ENCODE results near the gene SORBS2.

The SORBS2 gene

GRCh38 chr4:185540487-185541120, 271.4 kb downstream of the SORBS2 start:
- peak overlapping the region; percentile 90 for H3K27ac ChIP-seq (ENCODE audit: low read length)
- no peaks in the 10 kb centered on the region for H3K9me3 ChIP-seq (ENCODE audit: control insufficient read depth in 2 of 2, low read length in 2 of 2)
- no peaks in the 10 kb centered on the region for H3K36me3 ChIP-seq (ENCODE audit: control insufficient read depth in 2 of 2, insufficient read depth in 2 of 2, low read length in 2 of 2)
- H3K9ac ChIP-seq (ENCODE audit: low read length in 2 of 2): no peak overlapping the region
- peaks cover 44% of the 10 kb centered on the region for H3K4me1 ChIP-seq (ENCODE audit: control insufficient read depth, insufficient read depth, low read length)
- H3K27me3 ChIP-seq (ENCODE audit: control insufficient read depth in 1 of 2, insufficient read depth in 2 of 2, low read length in 2 of 2): no peaks in the 10 kb centered on the region
- peak overlapping the region in 1 of 2 donors; percentile 15 for H3K4me3 ChIP-seq (ENCODE audit: low read length in 2 of 2)

- no peaks in the 10 kb centered on the region for H3K36me3 ChIP-seq (ENCODE audit: control insufficient read depth in 2 of 2, insufficient read depth in 2 of 2, low read length in 2 of 2)
- H3K4me1 ChIP-seq (ENCODE audit: control insufficient read depth, insufficient read depth, low read length): peaks cover 44% of the 10 kb centered on the region
- H3K27ac ChIP-seq (ENCODE audit: low read length): peak overlapping the region; percentile 90
- no peak overlapping the region for H3K4me3 ChIP-seq (ENCODE audit: low read length in 2 of 2)
- no peaks in the 10 kb centered on the region for H3K27me3 ChIP-seq (ENCODE audit: control insufficient read depth in 1 of 2, insufficient read depth in 2 of 2, low read length in 2 of 2)
- no peak overlapping the region for H3K9ac ChIP-seq (ENCODE audit: low read length in 2 of 2)
- no peaks in the 10 kb centered on the region for H3K9me3 ChIP-seq (ENCODE audit: control insufficient read depth in 2 of 2, low read length in 2 of 2)
Observed at GRCh38 chr4:185540040-185540439, 272.0 kb downstream of the SORBS2 start.

GRCh38 chr4:185538806-185539205, 273.2 kb downstream of the SORBS2 start:
- Histone ChIP-seq H3K36me3 (ENCODE audit: control insufficient read depth in 2 of 2, insufficient read depth in 2 of 2, low read length in 2 of 2) (no peaks in the 10 kb centered on the region), H3K27me3 (ENCODE audit: control insufficient read depth in 1 of 2, insufficient read depth in 2 of 2, low read length in 2 of 2) (no peaks in the 10 kb centered on the region), H3K4me3 (ENCODE audit: low read length in 2 of 2) (no peak overlapping the region), H3K4me1 (ENCODE audit: control insufficient read depth, insufficient read depth, low read length) (peaks cover 44% of the 10 kb centered on the region), H3K9me3 (ENCODE audit: control insufficient read depth in 2 of 2, low read length in 2 of 2) (no peaks in the 10 kb centered on the region), H3K27ac (ENCODE audit: low read length) (no peak overlapping the region), H3K9ac (ENCODE audit: low read length in 2 of 2) (no peak overlapping the region)

- Histone ChIP-seq H3K27me3 (ENCODE audit: control insufficient read depth in 1 of 2, insufficient read depth in 2 of 2, low read length in 2 of 2) (no peaks in the 10 kb centered on the region), H3K36me3 (ENCODE audit: control insufficient read depth in 2 of 2, insufficient read depth in 2 of 2, low read length in 2 of 2) (peaks cover 0 to 2% of the 10 kb centered on the region in 2 donors), H3K4me3 (ENCODE audit: low read length in 2 of 2) (peak overlapping the region; percentile 48 to 74), H3K4me1 (ENCODE audit: control insufficient read depth, insufficient read depth, low read length) (peaks cover 34% of the 10 kb centered on the region), H3K9me3 (ENCODE audit: control insufficient read depth in 2 of 2, low read length in 2 of 2) (no peaks in the 10 kb centered on the region), H3K27ac (ENCODE audit: low read length) (peak overlapping the region; percentile 100), H3K9ac (ENCODE audit: low read length in 2 of 2) (peak overlapping the region; percentile 90)
Observed at GRCh38 chr4:185536411-185536709, 275.6 kb downstream of the SORBS2 start.

- no peaks in the 10 kb centered on the region for H3K27me3 ChIP-seq (ENCODE audit: control insufficient read depth in 1 of 2, insufficient read depth in 2 of 2, low read length in 2 of 2)
- peak overlapping the region; percentile 100 for H3K27ac ChIP-seq (ENCODE audit: low read length)
- H3K9me3 ChIP-seq (ENCODE audit: control insufficient read depth in 2 of 2, low read length in 2 of 2): no peaks in the 10 kb centered on the region
- H3K4me3 ChIP-seq (ENCODE audit: low read length in 2 of 2): peak overlapping the region; percentile 59 to 74
- H3K4me1 ChIP-seq (ENCODE audit: control insufficient read depth, insufficient read depth, low read length): peaks cover 30% of the 10 kb centered on the region
- peak overlapping the region; percentile 90 for H3K9ac ChIP-seq (ENCODE audit: low read length in 2 of 2)
- H3K36me3 ChIP-seq (ENCODE audit: control insufficient read depth in 2 of 2, insufficient read depth in 2 of 2, low read length in 2 of 2): peaks cover 0 to 2% of the 10 kb centered on the region in 2 donors
Observed at GRCh38 chr4:185535612-185536410, 276.2 kb downstream of the SORBS2 start.

Measured in stomach smooth muscle (tissue), 2 donors.